ENCODE data around the gene COP1.

DNA sequence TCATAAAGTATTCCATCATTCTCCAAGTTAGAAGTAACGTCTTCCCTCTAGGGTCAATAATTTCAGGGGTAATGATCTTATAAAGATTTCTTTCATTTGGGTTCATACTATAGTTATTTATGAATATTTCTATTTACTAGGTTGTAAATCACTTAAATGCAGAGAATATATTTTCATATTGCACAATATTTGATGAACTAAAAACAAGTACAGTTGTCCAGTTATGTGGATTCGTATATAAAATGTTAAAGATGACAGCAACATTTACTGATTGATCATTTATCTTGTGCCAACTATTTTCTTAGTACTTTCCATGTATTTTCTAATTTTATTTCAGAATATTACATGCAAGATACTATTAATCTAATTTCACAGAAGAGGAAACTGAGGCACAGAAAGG, 243.3 kb downstream of the COP1 start:
- TF ChIP-seq, protein P1, sequence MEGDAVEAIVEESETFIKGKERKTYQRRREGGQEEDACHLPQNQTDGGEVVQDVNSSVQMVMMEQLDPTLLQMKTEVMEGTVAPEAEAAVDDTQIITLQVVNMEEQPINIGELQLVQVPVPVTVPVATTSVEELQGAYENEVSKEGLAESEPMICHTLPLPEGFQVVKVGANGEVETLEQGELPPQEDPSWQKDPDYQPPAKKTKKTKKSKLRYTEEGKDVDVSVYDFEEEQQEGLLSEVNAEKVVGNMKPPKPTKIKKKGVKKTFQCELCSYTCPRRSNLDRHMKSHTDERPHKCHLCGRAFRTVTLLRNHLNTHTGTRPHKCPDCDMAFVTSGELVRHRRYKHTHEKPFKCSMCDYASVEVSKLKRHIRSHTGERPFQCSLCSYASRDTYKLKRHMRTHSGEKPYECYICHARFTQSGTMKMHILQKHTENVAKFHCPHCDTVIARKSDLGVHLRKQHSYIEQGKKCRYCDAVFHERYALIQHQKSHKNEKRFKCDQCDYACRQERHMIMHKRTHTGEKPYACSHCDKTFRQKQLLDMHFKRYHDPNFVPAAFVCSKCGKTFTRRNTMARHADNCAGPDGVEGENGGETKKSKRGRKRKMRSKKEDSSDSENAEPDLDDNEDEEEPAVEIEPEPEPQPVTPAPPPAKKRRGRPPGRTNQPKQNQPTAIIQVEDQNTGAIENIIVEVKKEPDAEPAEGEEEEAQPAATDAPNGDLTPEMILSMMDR (IDR thresholded peaks at IDR 0.05): no peak
- TF ChIP-seq MXD4 (CRISPR knock-in tag; IDR thresholded peaks at IDR 0.05; ENCODE audit: borderline replicate concordance) (no peak), IRF2 (CRISPR knock-in tag; IDR thresholded peaks at IDR 0.05; ENCODE audit: borderline replicate concordance, low read depth) (no peak), JUN (CRISPR knock-in tag; IDR thresholded peaks at IDR 0.05) (no peak), ZNF121 (CRISPR knock-in tag; IDR thresholded peaks at IDR 0.05) (no peak), CREB1 (CRISPR knock-in tag; IDR thresholded peaks at IDR 0.05) (no peak), NR3C1 (CRISPR knock-in tag; conservative IDR thresholded peaks at IDR 0.05; ENCODE audit: low read depth) (no peak), NFE2L1 (CRISPR knock-in tag; IDR thresholded peaks at IDR 0.05) (no peak)
- TF ChIP-seq, protein P2, sequence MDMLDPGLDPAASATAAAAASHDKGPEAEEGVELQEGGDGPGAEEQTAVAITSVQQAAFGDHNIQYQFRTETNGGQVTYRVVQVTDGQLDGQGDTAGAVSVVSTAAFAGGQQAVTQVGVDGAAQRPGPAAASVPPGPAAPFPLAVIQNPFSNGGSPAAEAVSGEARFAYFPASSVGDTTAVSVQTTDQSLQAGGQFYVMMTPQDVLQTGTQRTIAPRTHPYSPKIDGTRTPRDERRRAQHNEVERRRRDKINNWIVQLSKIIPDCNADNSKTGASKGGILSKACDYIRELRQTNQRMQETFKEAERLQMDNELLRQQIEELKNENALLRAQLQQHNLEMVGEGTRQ (CRISPR knock-in tag; IDR thresholded peaks at IDR 0.05): no peak
- TF ChIP-seq, protein P3, sequence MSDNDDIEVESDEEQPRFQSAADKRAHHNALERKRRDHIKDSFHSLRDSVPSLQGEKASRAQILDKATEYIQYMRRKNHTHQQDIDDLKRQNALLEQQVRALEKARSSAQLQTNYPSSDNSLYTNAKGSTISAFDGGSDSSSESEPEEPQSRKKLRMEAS (CRISPR knock-in tag; IDR thresholded peaks at IDR 0.05): no peak
- TF ChIP-seq, protein P4, sequence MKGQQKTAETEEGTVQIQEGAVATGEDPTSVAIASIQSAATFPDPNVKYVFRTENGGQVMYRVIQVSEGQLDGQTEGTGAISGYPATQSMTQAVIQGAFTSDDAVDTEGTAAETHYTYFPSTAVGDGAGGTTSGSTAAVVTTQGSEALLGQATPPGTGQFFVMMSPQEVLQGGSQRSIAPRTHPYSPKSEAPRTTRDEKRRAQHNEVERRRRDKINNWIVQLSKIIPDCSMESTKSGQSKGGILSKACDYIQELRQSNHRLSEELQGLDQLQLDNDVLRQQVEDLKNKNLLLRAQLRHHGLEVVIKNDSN (CRISPR knock-in tag; IDR thresholded peaks at IDR 0.05): no peak
- TF ChIP-seq, protein P5, sequence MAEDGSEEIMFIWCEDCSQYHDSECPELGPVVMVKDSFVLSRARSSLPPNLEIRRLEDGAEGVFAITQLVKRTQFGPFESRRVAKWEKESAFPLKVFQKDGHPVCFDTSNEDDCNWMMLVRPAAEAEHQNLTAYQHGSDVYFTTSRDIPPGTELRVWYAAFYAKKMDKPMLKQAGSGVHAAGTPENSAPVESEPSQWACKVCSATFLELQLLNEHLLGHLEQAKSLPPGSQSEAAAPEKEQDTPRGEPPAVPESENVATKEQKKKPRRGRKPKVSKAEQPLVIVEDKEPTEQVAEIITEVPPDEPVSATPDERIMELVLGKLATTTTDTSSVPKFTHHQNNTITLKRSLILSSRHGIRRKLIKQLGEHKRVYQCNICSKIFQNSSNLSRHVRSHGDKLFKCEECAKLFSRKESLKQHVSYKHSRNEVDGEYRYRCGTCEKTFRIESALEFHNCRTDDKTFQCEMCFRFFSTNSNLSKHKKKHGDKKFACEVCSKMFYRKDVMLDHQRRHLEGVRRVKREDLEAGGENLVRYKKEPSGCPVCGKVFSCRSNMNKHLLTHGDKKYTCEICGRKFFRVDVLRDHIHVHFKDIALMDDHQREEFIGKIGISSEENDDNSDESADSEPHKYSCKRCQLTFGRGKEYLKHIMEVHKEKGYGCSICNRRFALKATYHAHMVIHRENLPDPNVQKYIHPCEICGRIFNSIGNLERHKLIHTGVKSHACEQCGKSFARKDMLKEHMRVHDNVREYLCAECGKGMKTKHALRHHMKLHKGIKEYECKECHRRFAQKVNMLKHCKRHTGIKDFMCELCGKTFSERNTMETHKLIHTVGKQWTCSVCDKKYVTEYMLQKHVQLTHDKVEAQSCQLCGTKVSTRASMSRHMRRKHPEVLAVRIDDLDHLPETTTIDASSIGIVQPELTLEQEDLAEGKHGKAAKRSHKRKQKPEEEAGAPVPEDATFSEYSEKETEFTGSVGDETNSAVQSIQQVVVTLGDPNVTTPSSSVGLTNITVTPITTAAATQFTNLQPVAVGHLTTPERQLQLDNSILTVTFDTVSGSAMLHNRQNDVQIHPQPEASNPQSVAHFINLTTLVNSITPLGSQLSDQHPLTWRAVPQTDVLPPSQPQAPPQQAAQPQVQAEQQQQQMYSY (CRISPR knock-in tag; IDR thresholded peaks at IDR 0.05): no peak
- TF ChIP-seq, protein P6, sequence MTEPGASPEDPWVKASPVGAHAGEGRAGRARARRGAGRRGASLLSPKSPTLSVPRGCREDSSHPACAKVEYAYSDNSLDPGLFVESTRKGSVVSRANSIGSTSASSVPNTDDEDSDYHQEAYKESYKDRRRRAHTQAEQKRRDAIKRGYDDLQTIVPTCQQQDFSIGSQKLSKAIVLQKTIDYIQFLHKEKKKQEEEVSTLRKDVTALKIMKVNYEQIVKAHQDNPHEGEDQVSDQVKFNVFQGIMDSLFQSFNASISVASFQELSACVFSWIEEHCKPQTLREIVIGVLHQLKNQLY (CRISPR knock-in tag; IDR thresholded peaks at IDR 0.05): no peak
- TF ChIP-seq, protein P7, sequence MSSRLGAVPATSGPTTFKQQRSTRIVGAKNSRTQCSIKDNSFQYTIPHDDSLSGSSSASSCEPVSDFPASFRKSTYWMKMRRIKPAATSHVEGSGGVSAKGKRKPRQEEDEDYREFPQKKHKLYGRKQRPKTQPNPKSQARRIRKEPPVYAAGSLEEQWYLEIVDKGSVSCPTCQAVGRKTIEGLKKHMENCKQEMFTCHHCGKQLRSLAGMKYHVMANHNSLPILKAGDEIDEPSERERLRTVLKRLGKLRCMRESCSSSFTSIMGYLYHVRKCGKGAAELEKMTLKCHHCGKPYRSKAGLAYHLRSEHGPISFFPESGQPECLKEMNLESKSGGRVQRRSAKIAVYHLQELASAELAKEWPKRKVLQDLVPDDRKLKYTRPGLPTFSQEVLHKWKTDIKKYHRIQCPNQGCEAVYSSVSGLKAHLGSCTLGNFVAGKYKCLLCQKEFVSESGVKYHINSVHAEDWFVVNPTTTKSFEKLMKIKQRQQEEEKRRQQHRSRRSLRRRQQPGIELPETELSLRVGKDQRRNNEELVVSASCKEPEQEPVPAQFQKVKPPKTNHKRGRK (CRISPR knock-in tag; IDR thresholded peaks at IDR 0.05; ENCODE audit: borderline replicate concordance): no peak
